Progenitor cell of endocrine pancreas (in vitro differentiated cells): Measurements from ENCODE around the gene CHCHD1. TPM values are rescaled to one million over a fixed set of nuclear protein-coding genes. Genes with fewer than 3 reads are reported as not detected.

Experiments used
- DNase-seq: peaks from one replicate; pipeline ENCODE4 v3.0.0; 2021; ENCODE audit warnings: low spot score; ENCODE audit not compliant: unreplicated experiment
- H3K27ac Mint-ChIP-seq: 2 replicates; pipeline ENCODE4 v1.8.0; 2021; ENCODE audit warnings: mild to moderate bottlenecking, moderate library complexity, mixed read lengths
- H3K27me3 Mint-ChIP-seq: 2 replicates; pipeline ENCODE4 v1.8.0; 2021; ENCODE audit warnings: mixed read lengths
- H3K36me3 Mint-ChIP-seq: 2 replicates; pipeline ENCODE4 v1.8.0; 2022; ENCODE audit warnings: mixed read lengths; ENCODE audit not compliant: insufficient read depth
- H3K4me1 Mint-ChIP-seq: 2 replicates; pipeline ENCODE4 v1.8.0; 2021; ENCODE audit warnings: low read depth, mixed read lengths
- H3K4me3 Mint-ChIP-seq: 2 replicates; pipeline ENCODE4 v1.8.0; 2021; ENCODE audit warnings: low read depth, mild to moderate bottlenecking, moderate library complexity, mixed read lengths
- H3K9me3 Mint-ChIP-seq: 2 replicates; pipeline ENCODE4 v1.8.0; 2021; ENCODE audit warnings: low read depth, mixed read lengths
- CTCF ChIP-seq: fragments of 200-600 bp; sonication (generic); IDR thresholded peaks from one replicate; pipeline ENCODE4 v1.5.0; 2021; ENCODE audit warnings: antibody characterized with exemption, mild to moderate bottlenecking; ENCODE audit not compliant: unreplicated experiment
- total RNA-seq: library from RNA; stranded (reverse); gene quantifications from 2 replicates; pipeline ENCODE4 v1.2.1, GENCODE V29; 2021

Gene CHCHD1
- total RNA-seq, 1 donor from 2014 or later = 38.8 TPM

- no peaks in the 10 kb centered on the region for H3K27me3 Mint-ChIP-seq
- H3K27ac Mint-ChIP-seq = no peak overlapping the region
- TF ChIP-seq CTCF = no peak
- no peaks in the 10 kb centered on the region for H3K9me3 Mint-ChIP-seq
- peaks cover 12% of the 10 kb centered on the region for H3K4me1 Mint-ChIP-seq
- no peak for DNase-seq
- no peak overlapping the region for H3K4me3 Mint-ChIP-seq
- H3K36me3 Mint-ChIP-seq = peaks cover 23% of the 10 kb centered on the region
These were observed 31.0 kb upstream of the CHCHD1 start for GRCh38 chr10:73750819-73751218.

- Mint-ChIP-seq H3K4me1 (peaks cover 2% of the 10 kb centered on the region), H3K36me3 (peaks cover 20% of the 10 kb centered on the region), H3K27ac (no peak overlapping the region), H3K27me3 (no peaks in the 10 kb centered on the region), H3K4me3 (no peak overlapping the region), H3K9me3 (no peaks in the 10 kb centered on the region)
- DNase-seq = no peak
- no peak for TF ChIP-seq CTCF
These were observed 25.7 kb upstream of the CHCHD1 start for GRCh38 chr10:73756183-73756582.

GRCh38 chr10:73758704-73759511 is 22.9 kb upstream of the CHCHD1 start:
- TF ChIP-seq CTCF = no peak
- Mint-ChIP-seq H3K36me3 (peaks cover 22% of the 10 kb centered on the region), H3K9me3 (no peaks in the 10 kb centered on the region), H3K27me3 (no peaks in the 10 kb centered on the region), H3K4me1 (peaks cover 2% of the 10 kb centered on the region), H3K4me3 (no peak overlapping the region), H3K27ac (no peak overlapping the region)
- no peak for DNase-seq

GRCh38 chr10:73759512-73760115 is 22.2 kb upstream of the CHCHD1 start:
- Mint-ChIP-seq H3K36me3 (peaks cover 21% of the 10 kb centered on the region), H3K4me1 (peaks cover 2% of the 10 kb centered on the region), H3K27me3 (no peaks in the 10 kb centered on the region), H3K4me3 (no peak overlapping the region), H3K9me3 (no peaks in the 10 kb centered on the region), H3K27ac (peak overlapping the region; percentile 17)
- TF ChIP-seq CTCF = no peak
- no peak for DNase-seq

- no peaks in the 10 kb centered on the region for H3K27me3 Mint-ChIP-seq
- no peaks in the 10 kb centered on the region for H3K9me3 Mint-ChIP-seq
- H3K36me3 Mint-ChIP-seq = peaks cover 31% of the 10 kb centered on the region
- no peak overlapping the region for H3K4me3 Mint-ChIP-seq
- TF ChIP-seq CTCF = no peak
- DNase-seq = no peak
- peaks cover 2% of the 10 kb centered on the region for H3K4me1 Mint-ChIP-seq
- H3K27ac Mint-ChIP-seq = no peak overlapping the region
These were observed 20.1 kb upstream of the CHCHD1 start for GRCh38 chr10:73761781-73762180.
